HepG2 (cell line): Measurements from ENCODE around the gene KLHL12. TPM values are rescaled to one million over a fixed set of nuclear protein-coding genes. Genes with fewer than 3 reads are reported as not detected.
A peak's percentile ranks its signal among the peaks of the same experiment; 100 is the strongest.

Source experiments
- E2F2 ChIP-seq: sonication (generic); formaldehyde crosslinking; IDR thresholded peaks from 2 replicates; pipeline ENCODE4 v1.4.0; 2020; ENCODE audit warnings: missing genetic modification reagents, borderline replicate concordance
- FOXA3 ChIP-seq: IDR thresholded peaks from 2 replicates; pipeline ENCODE4 v1.6.1; 2016; ENCODE audit warnings: missing genetic modification reagents, missing compliant biosample characterization
- GATAD2A ChIP-seq: IDR thresholded peaks from 2 replicates; pipeline ENCODE4 v1.6.1; 2016
- GTF2F1 ChIP-seq: fragments of 150-350 bp; IDR thresholded peaks from 2 replicates; pipeline ENCODE4 v1.6.1; 2014; ENCODE audit warnings: low read length
- HHEX ChIP-seq: IDR thresholded peaks from 2 replicates; pipeline ENCODE4 v1.6.1; 2016; ENCODE audit warnings: control low read depth
- HNF4A ChIP-seq: sonication (generic); formaldehyde crosslinking; IDR thresholded peaks from 2 replicates; pipeline ENCODE4 v1.4.0; 2020; ENCODE audit warnings: missing genetic modification reagents
- HNRNPLL ChIP-seq: fragments of 200-400 bp; formaldehyde crosslinking; IDR thresholded peaks from 2 replicates; pipeline ENCODE4 v1.6.1; 2017; ENCODE audit warnings: mild to moderate bottlenecking, low read depth, low read length; ENCODE audit not compliant: poor library complexity, severe bottlenecking
- MTA3 ChIP-seq: sonication (generic); formaldehyde crosslinking; IDR thresholded peaks from 2 replicates; pipeline ENCODE4 v1.4.0; 2020; ENCODE audit warnings: missing genetic modification reagents
- MYNN ChIP-seq: sonication (generic); formaldehyde crosslinking; IDR thresholded peaks from 2 replicates; pipeline ENCODE4 v1.4.0; 2020; ENCODE audit warnings: mild to moderate bottlenecking, low read depth, missing genetic modification reagents
- NFATC3 ChIP-seq: sonication (generic); formaldehyde crosslinking; IDR thresholded peaks from 2 replicates; pipeline ENCODE4 v1.5.1; 2020; ENCODE audit warnings: mild to moderate bottlenecking, missing genetic modification reagents
- PHF21A ChIP-seq: sonication (generic); formaldehyde crosslinking; IDR thresholded peaks from 2 replicates; pipeline ENCODE4 v1.5.0; 2020; ENCODE audit warnings: mild to moderate bottlenecking, missing genetic modification reagents
- POLR2G ChIP-seq: fragments of 200-400 bp; formaldehyde crosslinking; IDR thresholded peaks from 2 replicates; pipeline ENCODE4 v1.6.1; 2018; ENCODE audit warnings: mild to moderate bottlenecking, low read depth, low read length, moderate library complexity
- RFX1 ChIP-seq: fragments of 450-650 bp; IDR thresholded peaks from 2 replicates; pipeline ENCODE4 v1.6.1; 2017
- SMC3 ChIP-seq: IDR thresholded peaks from 2 replicates; pipeline ENCODE4 v1.6.1; 2011; ENCODE audit warnings: low read length, improper control_type of control experiment
- SNRNP70 ChIP-seq: fragments of 200-400 bp; formaldehyde crosslinking; IDR thresholded peaks from 2 replicates; pipeline ENCODE4 v1.6.1; 2017; ENCODE audit warnings: mild to moderate bottlenecking, low read depth, low read length, moderate library complexity
- SP5 ChIP-seq: IDR thresholded peaks from 2 replicates; pipeline ENCODE4 v1.6.1; 2016; ENCODE audit warnings: low read depth, borderline replicate concordance
- SRF ChIP-seq: IDR thresholded peaks from 2 replicates; pipeline ENCODE4 v1.6.1; 2011; ENCODE audit warnings: mild to moderate bottlenecking, low read depth, low read length, moderate library complexity
- SSRP1 ChIP-seq: IDR thresholded peaks from 2 replicates; pipeline ENCODE4 v1.6.1; 2016; ENCODE audit warnings: control low read depth
- TAF1 ChIP-seq: sonication (generic); formaldehyde crosslinking; IDR thresholded peaks from 2 replicates; pipeline ENCODE4 v1.4.0; 2020; ENCODE audit warnings: missing genetic modification reagents
- YY1 ChIP-seq: IDR thresholded peaks from 2 replicates; pipeline ENCODE4 v1.6.1; 2011; ENCODE audit warnings: low read length, low read depth, moderate library complexity, mild to moderate bottlenecking; ENCODE audit not compliant: insufficient read depth, insufficient replicate concordance
- ZBTB33 ChIP-seq: sonication (generic); formaldehyde crosslinking; IDR thresholded peaks from 2 replicates; pipeline ENCODE4 v1.4.0; 2020; ENCODE audit warnings: missing genetic modification reagents
- ZBTB7B ChIP-seq: sonication (generic); formaldehyde crosslinking; IDR thresholded peaks from 2 replicates; pipeline ENCODE4 v1.4.0; 2020; ENCODE audit warnings: missing genetic modification reagents
- ZEB1 ChIP-seq: IDR thresholded peaks from 2 replicates; pipeline ENCODE4 v1.6.1; 2012; ENCODE audit warnings: mild to moderate bottlenecking, low read depth, inconsistent platforms; ENCODE audit not compliant: insufficient replicate concordance
- ZFP91 ChIP-seq: sonication (generic); formaldehyde crosslinking; IDR thresholded peaks from 2 replicates; pipeline ENCODE4 v1.9.0; 2022; ENCODE audit warnings: missing genetic modification reagents, mild to moderate bottlenecking, borderline replicate concordance
- ZNF205 ChIP-seq: IDR thresholded peaks from 2 replicates; pipeline ENCODE4 v1.6.1; 2018; ENCODE audit warnings: missing biosample characterization, missing genetic modification reagents
- ZNF264 ChIP-seq: sonication (generic); formaldehyde crosslinking; IDR thresholded peaks from 2 replicates; pipeline ENCODE4 v1.4.0; 2020; ENCODE audit warnings: missing genetic modification reagents
- ZNF333 ChIP-seq: sonication (generic); formaldehyde crosslinking; IDR thresholded peaks from 2 replicates; pipeline ENCODE4 v1.4.0; 2020; ENCODE audit warnings: mild to moderate bottlenecking, missing genetic modification reagents, borderline replicate concordance
- ZNF441 ChIP-seq: sonication (generic); formaldehyde crosslinking; IDR thresholded peaks from 2 replicates; pipeline ENCODE4 v1.7.0; 2021; ENCODE audit warnings: missing genetic modification reagents, borderline replicate concordance
- ZNF460 ChIP-seq: sonication (generic); formaldehyde crosslinking; IDR thresholded peaks from 2 replicates; pipeline ENCODE4 v1.5.1; 2020; ENCODE audit warnings: missing genetic modification reagents, mild to moderate bottlenecking, borderline replicate concordance
- ZNF747 ChIP-seq: sonication (generic); formaldehyde crosslinking; IDR thresholded peaks from 2 replicates; pipeline ENCODE4 v1.8.1; 2023; ENCODE audit warnings: missing genetic modification reagents, mild to moderate bottlenecking, borderline replicate concordance
- ZSCAN20 ChIP-seq: sonication (generic); formaldehyde crosslinking; IDR thresholded peaks from 2 replicates; pipeline ENCODE4 v1.4.0; 2020; ENCODE audit warnings: missing genetic modification reagents, mild to moderate bottlenecking, borderline replicate concordance
- polyA plus RNA-seq, 8 experiments: library from polyadenylated mRNA; depleted of rRNA in 3 of 8; stranded (reverse) in 7 of 8; unstranded in 1 of 8; fragments of >200 nt; fragmentation: Illumina TruSeq in 4 of 8; extraction: Trizol in 4 of 8; gene quantifications; 2 replicates each; pipeline versions ENCODE4 v1.2.1 to v1.2.3, GENCODE V29; 2011 to 2016; ENCODE audit warnings: low read depth in 4 of 8, missing spikeins in 1 of 8, mixed read lengths in 1 of 8; ENCODE audit not compliant: insufficient read depth in 1 of 8
- total RNA-seq, 5 experiments: library from RNA; depleted of rRNA; stranded (reverse); fragments of >200 nt; fragmentation: Illumina TruSeq; extraction: Trizol; gene quantifications; 2 replicates each; pipeline ENCODE4 v1.2.3, GENCODE V29; 2016; ENCODE audit warnings: low read depth in 1 of 5

KLHL12 gene
- total and polyA plus RNA-seq, 2 of the 13 experiments (the other 11 are each of a cell fraction or from before 2014, with no cell fraction given): 19.2 to 25.2 TPM

GRCh38 chr1:202967684-202968281, 40.7 kb upstream of the KLHL12 start (continued):
- TF ChIP-seq ZFP91 (CRISPR knock-in tag): no peak
- TF ChIP-seq ZNF205 (CRISPR knock-in tag): no peak
- no peak for TF ChIP-seq NFATC3 (CRISPR knock-in tag)
- no peak for TF ChIP-seq ZSCAN20 (CRISPR knock-in tag)
- no peak for TF ChIP-seq TAF1
- TF ChIP-seq HHEX (CRISPR knock-in tag): no peak
- TF ChIP-seq GTF2F1: no peak
- no peak for TF ChIP-seq ZEB1
- TF ChIP-seq MYNN (CRISPR knock-in tag): no peak
- no peak for TF ChIP-seq SNRNP70
- TF ChIP-seq POLR2G: no peak
- TF ChIP-seq HNRNPLL: no peak
- TF ChIP-seq SRF: no peak
- TF ChIP-seq ZBTB7B (CRISPR knock-in tag): 0 out of 2 replicates have a peak, but pooled peaks have one; percentile 23
- TF ChIP-seq ZNF460: no peak
- no peak for TF ChIP-seq HNF4A
- no peak for TF ChIP-seq RFX1
- TF ChIP-seq MTA3 (CRISPR knock-in tag): no peak
- no peak for TF ChIP-seq GATAD2A (CRISPR knock-in tag)
- no peak for TF ChIP-seq E2F2 (CRISPR knock-in tag)
- no peak for TF ChIP-seq ZNF441 (CRISPR knock-in tag)
- TF ChIP-seq ZNF264 (CRISPR knock-in tag): no peak
- no peak for TF ChIP-seq FOXA3 (CRISPR knock-in tag)
- TF ChIP-seq ZBTB33 (CRISPR knock-in tag): no peak
- no peak for TF ChIP-seq ZNF747 (CRISPR knock-in tag)
- no peak for TF ChIP-seq SSRP1 (CRISPR knock-in tag)
- TF ChIP-seq YY1: no peak
- no peak for TF ChIP-seq PHF21A
- TF ChIP-seq ZNF333 (CRISPR knock-in tag): no peak
- TF ChIP-seq SMC3: no peak
- no peak; the same call in 1 of the 2 replicates for TF ChIP-seq SP5 (CRISPR knock-in tag)
